Right lobe of liver (tissue), 4 donors: ENCODE results near the gene GSTM2.

Experiments used
- CTCF ChIP-seq, 4 donors: fragments of 200-600 bp in 3 of 4; fragments of 450-650 bp in 1 of 4; IDR thresholded peaks; one replicate each; pipeline versions ENCODE4 v1.5.1 to v1.8.0; 2016 to 2022; ENCODE audit warnings: antibody characterized with exemption in 4 of 4, mild to moderate bottlenecking in 2 of 4
- POLR2A ChIP-seq: fragments of 450-650 bp; IDR thresholded peaks from one replicate; pipeline ENCODE4 v1.6.1; 2017; ENCODE audit warnings: antibody characterized with exemption, mild to moderate bottlenecking
- donor health status: DM: no; HTN: no; CAD: no.
- donor health status: DM: no; HTN: no; CAD: no.
- donor health status: DM: no; HTN: yes; CAD: no.

- no peak for TF ChIP-seq CTCF (IDR thresholded peaks at IDR 0.05)
- no peak for TF ChIP-seq POLR2A
Measured at GRCh38 chr1:109653306-109653705, 14.6 kb upstream of the GSTM2 start.
